HTERT RPE-1 (cell line): ENCODE results near the gene TEAD4.

Experiments used
- in situ Hi-C: fragments of 300-500 bp; cut with MboI; formaldehyde crosslinking; loops from 4 replicates; pipeline ENCODE4 v1.14.3; 2020; ENCODE audit warnings: low sequenced_read_pairs

Gene TEAD4

DNA sequence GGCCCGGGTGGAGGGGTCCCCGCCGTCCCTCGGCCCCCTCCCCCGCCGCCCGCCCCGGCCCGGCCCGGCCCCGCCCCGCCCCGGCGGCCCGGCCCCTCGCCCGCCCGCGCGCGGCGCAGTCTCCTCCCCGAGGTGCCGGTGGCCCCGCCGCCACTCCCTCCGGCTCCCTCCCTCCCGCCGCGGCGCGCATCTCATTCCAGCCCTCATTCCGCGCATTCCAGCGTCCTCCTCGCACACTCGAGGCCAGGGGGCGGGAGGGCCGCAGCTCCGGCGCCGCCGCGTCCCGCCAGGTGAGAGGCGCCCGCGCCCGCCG, at the start of gene TEAD4:
Gene TEAD4, plus strand, starts transcription at position 206 of the 313 bp plus-strand sequence.
- in situ Hi-C loops: no loop called here

- in situ Hi-C loops: no loop called here
Observed at GRCh38 chr12:2912216-2912575, 47.0 kb upstream of the TEAD4 start.

GRCh38 chr12:2919249-2919648, 39.9 kb upstream of the TEAD4 start:
- in situ Hi-C loops: no loop called here

GRCh38 chr12:2922329-2922728, 36.9 kb upstream of the TEAD4 start:
- in situ Hi-C loops: no loop called here

DNA sequence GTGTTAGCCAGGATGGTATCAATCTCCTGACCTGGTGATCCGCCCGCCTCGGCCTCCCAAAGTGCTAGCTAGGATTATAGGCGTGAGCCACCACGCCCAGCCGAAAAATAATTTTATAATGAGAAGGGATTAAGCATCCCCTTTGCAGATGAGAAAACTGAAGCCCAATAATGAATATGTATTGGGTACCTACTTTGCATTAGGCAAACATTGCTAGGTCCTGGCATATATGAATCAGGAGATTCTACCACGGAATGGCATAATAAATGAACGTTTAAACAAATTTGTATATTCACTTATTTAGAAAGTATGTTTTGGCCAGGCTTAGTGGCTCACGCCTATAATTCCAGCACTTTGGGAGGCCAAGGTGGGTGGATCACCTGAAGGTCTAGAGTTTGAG, 36.1 kb upstream of the TEAD4 start:
- in situ Hi-C loops: no loop called here

GRCh38 chr12:2924019-2924418, 35.2 kb upstream of the TEAD4 start:
- in situ Hi-C loops: no loop called here

DNA sequence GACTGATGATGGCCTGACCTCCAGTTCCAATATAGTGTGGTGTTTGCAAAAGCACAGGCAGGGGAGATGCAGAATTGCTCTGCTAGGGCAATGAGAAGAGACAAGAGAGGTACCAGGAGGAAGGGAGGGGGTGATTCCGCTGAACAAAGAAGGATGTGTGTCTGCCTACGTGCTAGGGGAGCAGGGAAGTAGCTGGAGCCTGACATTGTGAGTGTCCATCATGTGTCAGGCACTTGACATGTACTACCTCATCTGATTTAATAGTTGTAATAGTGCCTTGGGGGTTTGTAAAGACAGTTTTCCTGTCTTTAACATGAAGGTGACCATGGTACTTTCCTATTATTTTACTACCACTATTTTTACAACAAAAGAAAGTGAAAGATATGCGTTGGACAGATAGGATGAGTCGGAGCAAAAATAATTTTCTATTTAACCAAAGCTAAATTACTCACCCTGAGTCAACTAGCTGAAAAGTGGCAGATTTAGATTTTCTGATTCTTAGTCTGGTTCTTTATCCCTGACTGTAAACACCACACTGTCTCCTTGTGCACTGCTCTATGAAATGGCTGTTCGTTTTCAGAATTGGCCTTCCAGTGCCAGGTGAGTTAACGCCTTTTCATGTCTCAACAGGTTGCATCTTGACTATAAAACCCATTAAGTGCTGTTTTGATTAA, 33.7 kb upstream of the TEAD4 start:
- in situ Hi-C loops: no loop called here

GRCh38 chr12:2930865-2931264, 28.3 kb upstream of the TEAD4 start:
- in situ Hi-C loops: no loop called here

DNA sequence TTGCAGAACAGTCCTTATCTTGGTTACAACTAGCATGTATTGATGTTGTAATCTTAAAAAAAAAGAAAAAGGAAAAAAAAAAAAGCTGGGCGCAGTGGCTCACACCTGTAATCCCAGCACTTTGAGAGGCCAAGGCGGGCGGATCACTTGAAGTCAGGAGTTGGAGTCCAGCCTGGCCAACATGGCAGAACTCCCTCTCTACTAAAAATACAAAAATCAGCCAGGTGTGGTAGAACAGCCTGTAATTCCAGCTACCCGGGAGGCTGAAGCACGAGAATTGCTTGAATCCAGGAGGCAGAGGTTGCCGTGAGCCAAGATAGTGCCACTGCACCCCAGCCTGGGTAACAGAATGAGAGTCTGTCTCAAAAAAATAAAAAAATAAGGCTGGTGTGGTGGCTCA, 25.6 kb upstream of the TEAD4 start:
- in situ Hi-C loops: no loop called here

- in situ Hi-C loops: no loop called here
Observed at GRCh38 chr12:2934371-2934770, 24.8 kb upstream of the TEAD4 start.

DNA sequence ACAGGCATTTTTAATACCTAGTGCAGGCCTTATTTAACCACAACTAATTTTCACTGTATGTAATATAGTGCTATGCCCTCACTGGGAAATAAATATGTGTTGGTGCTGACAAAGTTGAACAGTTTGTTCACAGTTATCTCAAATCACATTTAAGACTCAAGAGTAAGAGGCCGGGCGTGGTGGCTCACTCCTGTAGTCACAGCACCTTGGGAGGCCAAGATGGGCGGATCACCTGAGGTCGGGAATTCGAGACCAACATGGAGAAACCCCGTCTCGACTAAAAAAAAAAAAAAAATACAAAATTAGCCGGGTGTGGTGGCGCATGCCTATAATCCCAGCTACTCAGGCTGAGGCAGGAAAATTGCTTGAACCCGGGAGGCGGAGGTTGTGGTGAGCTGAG, 22.9 kb upstream of the TEAD4 start:
- in situ Hi-C loops: no loop called here

GRCh38 chr12:2937500-2937899, 21.7 kb upstream of the TEAD4 start:
- in situ Hi-C loops: no loop called here

GRCh38 chr12:2939191-2939590, 20.0 kb upstream of the TEAD4 start:
- in situ Hi-C loops: no loop called here

DNA sequence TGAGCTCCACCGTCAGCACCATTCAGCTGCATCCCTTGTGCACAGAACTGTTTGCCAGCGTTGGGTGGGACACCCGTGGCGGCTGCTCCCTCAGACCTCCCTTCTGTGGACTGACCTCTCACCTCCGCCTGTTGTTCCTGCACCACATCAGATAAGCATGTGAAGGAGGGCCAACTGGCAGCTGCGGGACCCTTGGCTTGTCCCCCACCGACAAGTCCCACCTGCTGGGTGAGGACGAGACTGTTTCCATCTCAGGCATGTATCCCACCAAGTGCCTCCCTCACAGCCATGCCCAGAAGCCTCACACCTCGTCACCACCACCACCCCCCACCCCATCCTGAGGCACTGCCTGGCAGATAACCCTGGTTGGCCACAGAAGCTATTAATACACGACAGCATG, 18.6 kb upstream of the TEAD4 start:
- in situ Hi-C loops: no loop called here

- in situ Hi-C loops: no loop called here
Observed at GRCh38 chr12:2941524-2941923, 17.7 kb upstream of the TEAD4 start.

DNA sequence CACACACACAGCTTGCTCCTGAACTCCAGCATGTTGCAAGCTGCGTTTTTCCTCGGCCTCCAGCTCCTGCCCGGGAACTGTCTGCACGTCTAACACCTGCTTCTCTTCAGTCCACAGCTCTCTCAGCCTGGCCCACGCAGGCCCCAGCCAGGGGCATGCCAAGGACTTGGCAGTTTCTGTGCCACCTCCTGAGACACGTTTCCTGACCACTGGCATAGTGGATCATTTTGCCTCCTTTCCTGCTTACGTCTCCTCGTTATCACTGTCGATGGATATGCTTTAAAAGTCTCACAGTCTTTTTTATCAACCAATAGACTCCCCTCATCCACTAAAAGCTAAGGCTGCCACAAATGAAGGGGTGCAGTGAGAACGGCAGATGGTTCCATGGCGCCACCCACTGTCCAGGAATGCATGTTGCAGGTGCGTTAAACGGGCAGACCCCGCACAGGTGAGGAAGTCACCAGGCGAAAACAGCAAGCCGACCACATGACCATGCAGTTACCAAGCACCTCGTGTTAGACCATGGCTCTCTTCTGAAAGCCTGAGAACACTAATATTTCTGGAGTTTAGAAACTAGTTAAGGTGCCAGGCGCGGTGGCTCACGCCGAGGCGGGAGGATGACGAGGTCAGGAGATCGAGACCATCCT, 14.7 kb upstream of the TEAD4 start:
- in situ Hi-C loops: no loop called here

DNA sequence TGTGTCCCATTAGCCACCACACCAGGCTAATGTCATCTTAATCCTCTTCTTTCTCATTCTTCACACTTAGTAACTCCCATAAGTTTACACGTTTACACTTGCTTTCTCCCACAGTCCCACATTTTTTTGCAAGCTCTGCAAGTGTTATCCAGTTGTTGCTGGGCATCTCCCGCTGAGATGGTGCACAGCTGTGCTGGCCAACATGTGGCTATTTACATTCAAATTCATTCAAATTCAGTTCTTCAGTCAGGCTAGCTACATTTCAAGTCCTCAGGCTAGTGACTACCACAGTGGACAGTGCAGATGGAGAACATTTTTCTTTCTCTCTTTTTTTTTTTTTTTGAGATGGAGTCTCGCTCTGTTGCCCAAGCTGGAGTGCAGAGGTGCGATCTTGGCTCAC, 9.8 kb upstream of the TEAD4 start:
- in situ Hi-C loops: no loop called here

- in situ Hi-C loops: no loop called here
Observed at GRCh38 chr12:2955888-2956287, 3.3 kb upstream of the TEAD4 start.

- in situ Hi-C loops: no loop called here
Observed at GRCh38 chr12:2957816-2958431, 1.3 kb upstream of the TEAD4 start.

- in situ Hi-C loops: no loop called here
Observed at GRCh38 chr12:2958432-2959191, 585 bp upstream of the TEAD4 start.

DNA sequence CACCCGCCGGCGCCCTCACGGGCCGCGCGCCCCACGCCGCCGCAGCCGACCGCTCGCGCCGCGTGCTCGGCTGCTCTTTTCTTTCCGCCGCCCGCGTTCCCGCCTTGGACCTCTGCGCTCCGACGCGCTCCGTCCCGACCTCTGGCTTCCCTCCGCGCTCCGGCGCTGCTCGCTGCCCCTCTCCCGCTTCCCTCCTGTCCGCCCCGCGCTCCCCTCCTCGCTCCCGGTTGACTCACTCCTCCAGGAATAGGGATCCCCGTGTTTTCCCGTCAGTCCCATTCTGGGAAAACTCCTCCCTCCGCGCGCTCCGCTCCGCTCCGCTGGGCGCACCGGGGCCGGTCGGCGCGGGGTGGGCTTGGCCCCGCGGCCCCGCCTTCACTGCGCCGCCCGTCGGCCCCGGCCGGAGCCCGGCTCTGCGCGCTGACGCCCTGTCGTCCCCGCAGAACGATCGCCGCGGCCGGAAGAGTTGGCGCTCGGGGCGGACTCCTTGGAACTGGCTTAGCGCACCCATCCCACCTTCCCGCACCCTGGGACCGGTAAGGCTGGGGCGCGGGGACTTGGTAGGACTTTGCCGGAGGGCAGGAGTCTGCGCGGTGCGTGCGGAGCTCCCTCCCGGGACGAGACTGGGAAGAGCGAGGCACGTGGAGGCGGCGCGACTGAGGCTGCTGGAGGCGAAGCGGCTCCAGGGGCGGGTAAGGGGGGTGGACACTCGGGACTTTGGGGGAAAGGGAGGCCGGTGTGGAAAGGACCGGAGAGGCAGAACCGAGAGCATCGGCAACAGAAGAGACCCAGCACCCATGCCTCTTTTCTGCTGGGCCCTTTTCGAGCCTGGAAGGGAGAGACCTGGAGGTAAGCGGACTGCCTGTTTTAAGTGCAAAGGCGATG, 550 bp downstream of the TEAD4 start:
- in situ Hi-C loops: no loop called here
